Kidney capillary endothelial cell (primary cell): ENCODE measurements around the gene LRRC10.
"Not testable (repeated sequence)": the region's sequence is repeated elsewhere in the genome, so short reads cannot be mapped to it uniquely, and the experiment has no call there.

ENCODE experiments used
- DNase-seq: peaks from one replicate; pipeline ENCODE4 v3.0.0-alpha.2; 2018; ENCODE audit warnings: low spot score

Gene LRRC10

DNA sequence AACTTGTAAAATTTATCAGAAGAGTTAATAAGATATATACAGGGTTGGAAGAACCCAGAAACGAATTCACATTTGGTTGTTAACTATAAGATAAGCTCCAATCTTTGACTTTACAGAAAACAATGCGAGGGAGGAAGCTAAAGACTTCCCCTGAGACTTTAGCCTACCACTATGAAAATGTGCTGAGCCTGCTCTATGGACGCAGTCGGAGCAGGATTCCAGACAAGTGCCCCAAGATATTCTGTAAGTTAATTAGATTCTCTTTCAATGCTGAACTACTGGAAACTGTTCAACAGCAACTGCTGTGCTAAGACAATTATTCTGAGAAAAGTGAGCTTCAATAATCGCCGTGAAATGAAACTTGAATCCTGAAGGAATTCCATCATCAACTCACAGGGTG is 8.3 kb upstream of the LRRC10 start:
- DNase-seq, result no peak

DNA sequence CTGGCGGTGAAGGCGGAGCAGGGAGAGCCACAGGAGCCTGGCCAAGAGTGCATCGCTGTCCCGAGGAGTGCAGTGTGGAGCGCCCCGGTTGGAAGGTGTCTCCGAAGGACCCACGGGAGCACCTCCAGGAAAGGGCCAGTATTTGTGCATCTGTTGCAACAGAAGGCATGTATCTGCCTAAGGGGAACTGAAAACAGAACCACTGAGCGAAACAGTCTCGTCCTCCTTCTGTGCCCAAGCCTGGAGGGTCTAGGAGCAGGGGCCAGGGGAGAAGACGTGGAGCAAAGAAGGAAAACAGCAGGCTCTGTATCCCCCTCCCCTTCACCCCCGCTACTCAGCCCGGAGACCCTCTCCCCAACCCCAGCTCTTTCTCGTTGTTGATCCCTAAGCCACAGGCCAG is 5.3 kb upstream of the LRRC10 start:
- DNase-seq, result no peak

DNA sequence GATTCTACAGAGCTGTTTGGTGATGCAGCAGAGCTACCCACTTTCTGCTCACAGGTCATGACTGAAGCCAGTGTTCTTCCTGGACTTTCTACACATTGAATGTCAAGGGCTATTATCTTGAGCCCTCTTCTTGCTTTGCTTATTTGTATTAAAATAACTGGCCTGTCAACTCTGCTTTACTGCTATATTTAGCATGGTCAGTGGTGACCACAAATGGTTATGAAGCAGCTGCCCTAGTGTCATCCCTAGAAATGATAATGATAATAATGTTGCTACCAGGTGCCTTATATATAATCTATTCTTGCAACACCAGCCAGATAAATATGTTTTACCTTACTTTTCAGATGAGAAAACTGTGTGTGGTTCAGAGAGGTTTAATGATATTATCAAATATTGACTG is 2.6 kb upstream of the LRRC10 start:
- DNase-seq, result no peak

DNA sequence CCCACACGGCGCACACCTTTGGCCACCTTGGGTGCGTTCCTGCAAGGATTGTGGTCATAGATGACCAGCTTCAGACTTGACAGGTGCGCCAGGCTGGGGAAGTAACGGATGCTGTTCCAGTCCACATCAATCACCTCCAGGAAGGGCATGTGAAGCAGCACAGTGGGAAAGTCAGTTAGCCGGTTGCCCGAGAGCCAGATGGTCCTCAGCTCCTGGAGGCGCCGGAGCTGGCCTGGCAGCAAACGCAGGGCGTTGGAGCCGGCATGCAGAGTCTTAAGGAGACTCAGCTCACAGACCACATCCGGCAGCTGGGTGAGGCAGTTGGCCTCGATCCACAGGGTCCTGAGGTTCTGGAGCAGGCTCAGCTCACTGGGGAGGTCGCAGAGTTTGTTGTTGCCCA is 581 bp downstream of the LRRC10 start:
- DNase-seq, result no peak

DNA sequence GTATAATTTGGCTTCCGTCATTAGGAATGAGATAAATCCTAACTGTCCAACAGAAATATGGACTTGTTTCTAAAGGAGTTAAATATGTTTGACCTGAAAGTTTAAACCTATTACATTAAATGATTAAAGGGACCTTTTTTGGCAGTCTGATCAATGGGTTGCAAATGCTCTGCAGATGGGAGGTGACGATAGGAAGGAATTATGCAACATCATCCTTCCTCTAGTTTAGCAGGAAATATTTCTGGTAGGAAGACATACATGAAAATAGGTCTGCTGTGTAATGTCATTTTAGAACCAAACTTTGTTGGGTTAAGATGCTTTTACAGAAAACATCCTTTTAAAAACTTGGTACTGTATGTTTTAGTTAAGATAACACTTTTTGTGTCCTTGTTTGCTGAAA is 2.6 kb downstream of the LRRC10 start:
- DNase-seq, result peak; percentile 21

DNA sequence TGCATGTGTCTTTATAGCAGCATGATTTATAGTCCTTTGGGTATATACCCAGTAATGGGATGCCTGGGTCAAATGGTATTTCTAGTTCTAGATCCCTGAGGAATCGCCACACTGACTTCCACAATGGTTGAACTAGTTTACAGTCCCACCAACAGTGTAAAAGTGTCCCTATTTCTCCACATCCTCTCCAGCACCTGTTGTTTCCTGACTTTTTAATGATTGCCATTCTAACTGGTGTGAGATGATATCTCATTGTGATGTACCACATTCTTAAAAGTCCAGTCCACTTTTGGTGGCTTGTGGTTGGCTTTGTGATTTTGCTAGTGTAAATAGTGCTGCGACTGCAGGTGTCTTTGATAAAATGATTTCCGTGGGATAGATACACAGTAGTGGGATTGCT is 6.4 kb downstream of the LRRC10 start:
- not testable (repeated sequence) for DNase-seq

DNA sequence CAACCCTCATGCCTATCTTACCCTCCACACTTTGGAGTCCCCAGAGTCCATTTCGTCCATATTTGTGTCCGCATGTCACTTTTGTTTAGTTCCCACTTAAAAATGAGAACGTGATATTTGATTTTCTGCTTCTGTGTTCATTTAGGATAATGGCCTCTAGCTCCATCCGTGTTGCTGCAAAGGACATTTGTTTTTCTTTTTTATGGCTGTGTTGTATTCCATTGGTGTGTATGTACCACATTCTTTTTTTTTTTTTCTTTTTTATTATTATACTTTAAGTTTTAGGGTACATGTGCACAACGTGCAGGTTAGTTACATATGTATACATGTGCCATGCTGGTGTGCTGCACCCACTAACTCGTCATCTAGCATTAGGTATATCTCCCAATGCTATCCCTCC is 7.2 kb downstream of the LRRC10 start:
- not testable (repeated sequence) for DNase-seq

DNA sequence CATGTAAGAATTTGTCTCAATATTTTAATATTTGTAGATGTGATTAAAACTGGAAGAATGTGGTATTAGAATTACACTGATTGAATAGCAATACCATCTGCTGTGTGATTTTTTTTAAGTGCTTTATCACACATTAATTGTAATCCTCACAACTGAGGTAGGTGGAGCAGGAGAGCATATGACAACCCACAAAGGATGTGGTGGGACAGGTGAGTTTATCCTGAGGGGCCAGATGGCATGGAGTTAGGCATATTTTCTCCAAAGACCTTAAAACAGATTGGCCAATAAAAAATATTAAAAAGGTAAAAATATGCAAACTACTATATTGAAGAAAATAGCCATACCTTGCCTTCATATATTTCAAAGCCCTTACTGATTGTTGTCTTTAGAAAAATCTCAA is 7.8 kb downstream of the LRRC10 start:
- no peak for DNase-seq

DNA sequence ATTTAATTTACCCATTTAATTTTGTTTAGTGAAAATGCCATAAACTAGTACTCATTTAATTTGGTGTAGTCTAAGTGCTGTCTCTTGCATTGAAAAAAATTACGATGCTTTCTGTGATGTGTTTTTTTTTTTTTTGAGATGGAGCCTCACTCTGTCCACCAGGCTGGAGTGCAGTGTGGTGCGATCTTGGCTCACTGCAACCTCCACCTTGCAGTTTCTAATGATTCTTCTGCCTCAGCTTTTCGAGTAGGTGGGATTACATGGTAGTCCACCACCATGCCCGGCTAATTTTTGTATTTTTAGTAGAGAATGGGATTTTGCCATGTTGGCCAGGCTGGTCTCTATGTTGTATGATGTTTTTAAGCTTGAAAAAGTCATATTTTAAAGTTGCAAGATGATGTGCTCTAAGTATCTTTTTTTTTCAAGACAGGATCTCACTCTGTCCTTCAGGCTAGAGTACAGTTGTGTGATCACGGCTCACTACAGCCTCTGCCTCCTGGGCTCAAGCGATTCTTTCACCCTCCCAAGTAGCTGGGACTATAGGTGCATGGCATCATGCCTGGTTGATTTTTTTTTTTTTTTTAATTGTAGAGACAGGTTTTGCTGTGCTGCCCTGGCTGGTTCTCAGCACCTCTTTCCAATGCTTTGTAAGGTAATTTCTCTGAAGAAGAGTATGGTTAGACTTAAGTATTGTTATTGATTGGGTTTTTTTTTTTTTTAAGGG is 8.6 kb downstream of the LRRC10 start:
- DNase-seq, result no peak

DNA sequence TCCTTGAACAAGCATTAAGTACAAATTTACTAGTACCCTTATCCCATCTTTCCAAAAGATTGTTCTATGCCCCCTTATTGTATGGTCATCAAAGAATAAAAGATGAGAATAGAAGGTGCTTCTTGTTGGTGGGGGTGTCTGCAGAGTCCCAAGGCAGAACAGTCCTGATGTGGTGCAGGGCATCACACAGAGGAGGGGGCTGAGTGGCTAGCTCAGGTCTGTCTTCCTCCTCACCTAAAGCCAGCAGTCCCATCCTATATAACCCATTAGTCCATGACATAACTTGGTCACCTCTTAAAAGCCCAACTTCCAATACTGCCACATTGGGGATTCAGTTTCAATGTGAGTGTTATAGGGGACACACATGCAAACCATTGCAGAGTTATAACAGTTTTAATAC is 9.9 kb downstream of the LRRC10 start:
- DNase-seq, result no peak

DNA sequence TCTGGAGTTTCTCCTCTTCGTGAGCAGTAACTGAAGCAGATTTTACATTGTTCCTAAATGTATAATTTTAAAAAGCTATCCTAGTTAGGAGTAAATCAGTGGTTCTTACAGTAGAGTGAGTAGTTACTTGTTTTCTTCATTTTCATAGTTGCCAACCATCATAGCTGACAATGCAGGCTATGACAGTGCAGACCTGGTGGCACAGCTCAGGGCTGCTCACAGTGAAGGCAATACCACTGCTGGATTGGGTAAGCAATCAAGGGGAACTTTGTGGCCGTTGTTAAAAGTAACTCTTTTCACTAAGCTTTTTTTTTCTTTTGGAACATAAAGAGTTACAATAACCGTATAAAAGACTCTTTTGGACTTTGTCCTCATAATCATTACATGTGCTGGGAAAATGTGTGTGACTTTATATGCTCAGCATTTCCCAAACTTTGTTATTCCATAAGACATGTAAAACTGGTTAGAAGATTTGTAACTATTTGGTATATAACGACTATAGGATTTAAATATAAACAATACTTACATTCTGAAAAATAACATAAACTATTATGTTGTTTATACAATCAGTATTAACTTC is 12.4 kb downstream of the LRRC10 start:
- DNase-seq, result no peak

DNA sequence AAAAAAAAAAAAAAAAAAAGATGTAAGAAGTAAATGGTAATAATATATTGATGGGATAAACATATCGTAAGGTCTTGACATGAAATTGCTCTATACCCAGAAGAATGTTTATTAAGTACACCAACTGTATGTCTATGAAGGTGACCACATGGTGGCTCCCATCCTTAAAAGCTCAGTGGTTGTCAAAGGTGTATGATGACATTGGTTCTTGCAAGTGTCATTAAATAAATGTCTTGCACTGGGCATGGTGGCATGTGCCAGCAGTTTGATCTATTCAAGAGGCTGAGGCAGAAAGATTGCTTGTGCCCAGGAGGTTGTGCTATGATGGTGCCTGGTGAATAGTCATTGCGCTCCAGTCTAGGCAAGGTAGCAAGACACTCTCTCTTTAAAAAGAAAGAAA is 15.0 kb downstream of the LRRC10 start:
- no peak for DNase-seq

DNA sequence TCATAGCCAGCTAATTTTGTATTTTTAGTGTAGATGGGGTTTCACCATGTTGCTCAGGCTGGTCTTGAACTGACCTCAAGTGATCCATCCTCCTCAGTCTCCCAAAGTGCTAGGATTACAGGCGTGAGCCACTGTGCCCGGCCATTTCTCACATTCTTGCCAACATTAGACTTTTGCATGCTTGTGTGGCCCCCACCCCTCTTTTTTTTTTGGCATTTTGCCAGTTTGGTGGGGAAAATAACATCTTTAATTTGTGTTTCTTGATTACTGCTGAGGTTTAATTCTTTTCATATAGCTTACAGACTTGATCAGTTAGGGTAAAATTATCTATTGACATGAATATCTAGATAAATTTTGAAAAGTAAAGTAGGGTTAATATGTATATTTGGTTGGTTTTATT is 21.6 kb downstream of the LRRC10 start:
- no peak for DNase-seq

DNA sequence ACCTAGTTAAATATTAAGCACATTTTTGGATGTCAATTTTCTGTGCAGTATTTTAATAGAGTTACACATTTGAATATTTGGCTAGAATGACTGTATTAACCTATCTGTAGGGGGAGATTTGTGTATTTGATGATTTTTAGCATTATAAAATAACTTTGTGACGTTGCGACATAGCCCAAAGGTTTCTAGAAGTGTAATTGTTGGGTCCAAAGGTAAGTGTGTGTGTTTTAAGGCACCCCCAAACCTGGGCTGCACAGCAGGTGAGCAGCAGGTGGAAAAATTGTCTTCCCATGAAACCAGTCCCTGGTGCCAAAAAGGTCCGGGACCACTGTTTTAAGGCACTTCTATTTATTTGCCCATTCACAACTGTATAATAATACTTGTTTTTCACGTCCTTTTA is 22.2 kb downstream of the LRRC10 start:
- no peak for DNase-seq

DNA sequence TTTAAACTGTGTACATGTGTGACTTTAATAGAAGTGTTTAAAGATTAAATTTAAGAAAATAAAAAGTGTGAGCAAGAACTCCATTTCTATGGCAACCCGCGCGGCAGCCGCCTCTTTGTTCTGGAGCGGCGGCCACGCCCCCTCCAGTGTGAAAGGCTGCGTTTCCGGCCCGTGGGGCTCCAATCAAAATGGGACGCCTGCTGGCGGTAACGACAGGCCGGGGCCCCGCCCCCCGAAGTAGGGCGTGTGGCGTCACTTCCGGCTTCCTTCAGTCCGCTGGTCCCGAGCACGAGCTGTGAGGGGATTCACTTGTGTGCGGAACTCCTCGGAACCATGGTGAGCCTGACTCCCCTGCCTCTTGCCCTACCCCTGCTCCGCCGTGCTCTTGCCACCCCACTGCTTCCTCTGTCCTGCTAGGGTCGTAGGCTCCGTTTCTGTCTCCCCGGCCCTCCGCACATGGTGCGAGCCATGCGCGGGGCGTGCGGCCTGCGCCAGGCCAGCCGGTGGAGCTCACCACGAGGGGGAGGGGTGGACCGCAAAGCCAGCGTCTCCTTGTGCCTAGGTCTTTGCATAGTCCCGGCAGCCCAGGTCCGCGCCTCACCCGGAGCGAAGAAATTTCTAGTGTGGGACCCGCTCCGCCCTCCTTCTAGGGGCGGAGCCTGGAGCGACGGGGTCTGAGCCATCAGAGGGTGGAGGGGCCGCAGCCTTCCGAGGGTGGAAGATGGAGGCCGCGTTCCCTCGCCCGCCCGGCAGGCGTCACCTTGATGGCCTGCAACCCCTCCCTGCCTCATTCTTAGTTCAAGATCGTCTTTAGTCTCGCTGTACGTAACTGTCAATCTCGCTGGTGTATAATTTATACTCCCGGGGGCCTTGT is 25.3 kb downstream of the LRRC10 start, which contains the start of gene CCT2:
Gene CCT2 (plus strand): TSS at position 271 of the 874 bp plus-strand sequence. CDS start 63 bp downstream, at position 334.
- DNase-seq, result peak; percentile 95

DNA sequence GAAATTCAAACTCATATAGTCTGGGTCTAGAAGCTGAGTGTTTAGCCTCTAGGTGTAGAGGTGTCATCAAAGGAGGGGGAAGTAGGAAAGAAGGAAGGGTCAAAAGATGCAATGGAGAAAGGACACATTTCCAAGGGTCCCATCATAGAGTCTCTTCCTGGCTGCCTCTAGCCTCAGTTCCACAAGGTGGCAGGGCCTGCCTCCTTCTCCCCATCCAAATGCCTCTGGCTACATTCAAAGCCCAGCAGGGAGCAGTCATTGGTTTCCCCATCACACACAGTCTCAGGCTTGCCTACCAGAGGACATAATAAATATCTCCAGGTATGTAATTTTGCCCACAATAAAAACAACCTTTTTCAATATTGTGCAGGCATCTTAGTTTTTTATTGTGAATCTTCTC is 27.5 kb downstream of the LRRC10 start:
- no peak for DNase-seq

DNA sequence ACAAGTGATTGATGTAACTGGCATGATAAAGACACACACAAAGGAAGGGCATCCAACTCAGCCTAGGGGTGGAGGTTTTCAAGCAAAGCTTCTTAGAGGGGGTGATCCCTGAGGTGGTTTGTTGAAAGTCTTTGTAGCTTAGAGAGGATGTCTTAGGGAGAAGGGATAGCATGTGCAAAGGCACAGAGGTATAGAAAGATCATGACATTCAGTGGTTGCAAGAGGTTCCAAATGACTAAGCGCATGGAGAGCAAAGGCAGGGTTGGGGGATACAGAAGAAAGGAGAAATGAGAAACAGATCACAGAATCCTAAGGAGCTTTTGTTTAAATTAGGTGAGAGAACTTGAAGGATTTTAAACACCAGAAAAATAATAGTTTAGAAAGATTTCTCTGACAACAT is 30.6 kb downstream of the LRRC10 start:
- DNase-seq, result no peak

DNA sequence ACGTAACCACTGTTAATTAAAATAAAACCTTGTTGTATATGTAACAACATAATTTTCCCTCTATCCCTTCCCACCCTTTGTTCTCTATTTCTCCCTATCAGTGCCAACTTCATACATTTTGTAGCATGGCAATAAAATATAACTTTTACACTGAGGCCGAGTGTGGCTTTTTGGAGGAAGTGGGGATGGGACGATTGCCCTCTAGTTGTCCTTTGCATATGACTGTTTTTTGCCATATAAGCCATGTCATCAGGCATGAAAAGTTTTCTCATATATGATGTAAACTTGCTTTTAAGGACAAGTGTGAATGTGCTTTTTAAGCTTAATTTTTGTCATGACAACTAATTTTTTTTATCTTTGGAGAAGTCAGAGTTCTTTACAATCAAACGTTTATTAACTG is 31.7 kb downstream of the LRRC10 start:
- no peak for DNase-seq

DNA sequence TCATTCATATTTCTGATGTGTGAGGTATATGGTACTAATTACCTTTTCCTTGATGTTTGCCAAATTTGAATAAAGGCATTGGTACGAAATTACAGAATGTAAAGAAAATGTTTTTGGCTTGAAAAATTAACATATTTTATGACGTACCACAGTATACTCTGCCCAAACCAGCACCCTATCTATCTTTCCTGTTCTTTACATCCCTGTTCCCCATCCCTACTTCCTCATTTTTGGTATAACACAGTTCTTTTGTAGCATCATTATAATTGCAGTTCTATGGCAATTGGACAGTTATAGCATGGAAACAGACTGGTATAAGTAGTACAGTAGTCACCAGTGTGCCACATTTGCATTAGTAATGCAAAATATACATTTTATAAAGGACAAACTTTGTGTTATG is 32.4 kb downstream of the LRRC10 start:
- no peak for DNase-seq

DNA sequence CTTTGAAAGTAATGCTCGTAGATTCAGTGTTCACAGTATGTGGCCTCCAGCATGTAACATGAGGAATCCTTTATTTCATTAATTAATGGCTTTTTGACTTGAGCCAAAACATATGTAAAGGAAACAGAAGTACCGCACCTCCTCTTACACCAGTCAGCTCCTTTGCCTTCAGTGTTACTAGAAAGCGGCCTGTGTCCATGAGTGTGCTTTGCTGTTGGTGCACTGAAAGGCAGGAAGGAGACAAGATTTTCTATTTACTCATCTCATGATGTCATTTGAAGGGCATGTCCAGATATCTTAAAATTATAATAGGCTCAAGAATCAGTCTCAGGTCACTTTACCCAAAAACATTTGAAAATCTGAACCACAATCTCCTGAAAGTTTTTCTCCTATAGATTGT is 35.4 kb downstream of the LRRC10 start:
- DNase-seq, result no peak

DNA sequence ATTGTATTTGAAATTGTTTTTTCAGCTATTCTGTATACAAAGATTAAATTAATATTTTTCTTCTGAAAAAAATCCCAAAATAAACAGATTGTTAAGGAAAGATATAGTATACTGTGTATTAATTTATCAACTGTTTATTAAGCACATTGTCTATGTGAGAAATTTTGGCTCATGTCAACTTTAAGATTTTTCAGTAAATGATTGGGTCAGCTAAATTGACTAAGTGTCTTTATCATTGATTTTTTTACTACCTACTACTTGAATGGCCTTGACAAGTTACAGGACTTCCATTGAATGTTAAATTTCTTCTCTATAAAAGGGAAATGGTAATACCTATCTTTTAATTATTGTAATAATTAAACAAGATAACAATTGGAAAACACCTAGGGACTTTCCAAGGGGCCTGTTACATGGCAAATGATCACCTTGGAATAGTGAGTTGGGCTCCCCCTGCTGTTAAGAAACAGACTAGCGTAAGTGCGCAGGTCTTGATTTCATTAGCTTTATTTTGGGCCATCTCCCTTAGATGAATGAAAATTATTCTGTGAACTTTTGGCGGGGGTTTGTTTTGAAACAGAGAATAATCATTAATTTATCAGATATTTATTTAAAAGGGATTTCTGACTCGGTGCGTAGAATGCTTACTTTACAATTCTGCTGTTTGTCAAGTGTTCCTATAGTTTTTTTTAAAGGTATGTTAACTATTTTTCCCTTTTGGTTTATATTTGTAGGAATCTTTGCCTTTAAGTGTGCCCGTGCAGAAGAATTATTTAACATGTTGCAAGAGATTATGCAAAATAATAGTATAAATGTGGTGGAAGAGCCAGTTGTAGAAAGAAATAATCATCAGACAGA is 39.9 kb downstream of the LRRC10 start:
- peak; percentile 51 for DNase-seq

DNA sequence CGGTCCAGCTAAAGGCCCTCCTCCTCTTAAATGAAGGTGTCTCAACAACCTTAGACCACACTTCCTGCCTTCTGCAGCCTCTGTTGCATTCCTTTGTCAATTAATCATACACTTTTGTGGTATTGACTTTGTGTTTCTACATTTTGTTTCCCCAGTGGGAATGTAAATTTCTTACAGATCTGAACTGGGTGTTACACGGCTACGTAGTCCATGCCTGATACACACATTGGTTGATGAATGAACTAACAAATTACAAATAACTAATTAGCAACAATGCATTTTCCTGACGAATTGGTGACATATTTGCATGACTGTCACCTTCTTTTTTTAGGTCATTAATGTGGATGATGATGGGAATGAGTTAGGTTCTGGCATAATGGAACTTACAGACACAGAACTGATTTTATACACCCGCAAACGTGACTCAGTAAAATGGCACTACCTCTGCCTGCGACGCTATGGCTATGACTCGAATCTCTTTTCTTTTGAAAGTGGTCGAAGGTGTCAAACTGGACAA is 40.6 kb downstream of the LRRC10 start:
- DNase-seq, result no peak
